ENCODE results near the gene PCNP.
"Not testable (repeated sequence)": the region's sequence is repeated elsewhere in the genome, so short reads cannot be mapped to it uniquely, and the experiment has no call there.

The PCNP gene

DNA sequence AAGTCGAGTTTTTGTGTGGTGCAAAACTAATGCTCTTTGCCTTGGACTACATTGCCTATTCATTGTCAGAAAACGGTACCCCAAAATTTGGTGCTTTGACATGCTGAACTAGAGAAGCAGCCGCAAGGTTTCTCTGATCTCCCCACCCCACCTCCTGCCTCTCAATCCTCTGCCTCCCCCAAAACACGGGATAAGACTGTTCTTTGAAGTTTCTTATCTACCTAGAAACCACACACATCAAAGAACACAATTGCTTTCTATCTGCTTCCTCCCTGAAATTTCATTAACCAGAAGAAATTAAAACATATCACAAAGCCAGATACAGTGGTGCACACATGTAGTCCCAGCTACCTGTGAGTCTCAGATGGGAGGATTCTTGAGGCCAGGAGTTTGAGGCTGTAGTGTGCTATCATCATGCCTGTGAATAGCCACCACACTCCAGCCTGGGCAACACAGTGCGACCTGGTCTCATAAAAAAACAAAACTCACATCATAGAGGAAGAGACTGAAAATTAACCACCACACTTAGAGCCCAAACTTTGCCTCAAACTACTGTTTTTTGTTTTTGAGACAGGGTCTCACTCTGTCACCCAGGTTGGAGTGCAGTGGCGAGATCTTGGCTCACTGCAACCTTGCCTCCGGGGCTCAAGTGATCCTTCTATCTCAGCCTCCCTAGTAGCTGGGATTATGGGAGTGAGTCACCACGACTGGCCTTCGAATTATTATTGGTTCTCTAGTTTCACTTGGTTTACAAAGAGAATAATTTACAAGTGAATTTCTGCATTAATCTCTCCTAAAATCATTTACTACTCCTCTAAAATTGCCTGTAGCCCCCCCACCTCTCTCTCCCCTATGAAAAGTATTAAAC lies 2.7 kb upstream of the PCNP start:
- TF ChIP-seq, protein P1, sequence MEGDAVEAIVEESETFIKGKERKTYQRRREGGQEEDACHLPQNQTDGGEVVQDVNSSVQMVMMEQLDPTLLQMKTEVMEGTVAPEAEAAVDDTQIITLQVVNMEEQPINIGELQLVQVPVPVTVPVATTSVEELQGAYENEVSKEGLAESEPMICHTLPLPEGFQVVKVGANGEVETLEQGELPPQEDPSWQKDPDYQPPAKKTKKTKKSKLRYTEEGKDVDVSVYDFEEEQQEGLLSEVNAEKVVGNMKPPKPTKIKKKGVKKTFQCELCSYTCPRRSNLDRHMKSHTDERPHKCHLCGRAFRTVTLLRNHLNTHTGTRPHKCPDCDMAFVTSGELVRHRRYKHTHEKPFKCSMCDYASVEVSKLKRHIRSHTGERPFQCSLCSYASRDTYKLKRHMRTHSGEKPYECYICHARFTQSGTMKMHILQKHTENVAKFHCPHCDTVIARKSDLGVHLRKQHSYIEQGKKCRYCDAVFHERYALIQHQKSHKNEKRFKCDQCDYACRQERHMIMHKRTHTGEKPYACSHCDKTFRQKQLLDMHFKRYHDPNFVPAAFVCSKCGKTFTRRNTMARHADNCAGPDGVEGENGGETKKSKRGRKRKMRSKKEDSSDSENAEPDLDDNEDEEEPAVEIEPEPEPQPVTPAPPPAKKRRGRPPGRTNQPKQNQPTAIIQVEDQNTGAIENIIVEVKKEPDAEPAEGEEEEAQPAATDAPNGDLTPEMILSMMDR (IDR thresholded peaks at IDR 0.05; ENCODE audit: low read depth, low read length), result no peak
- DNase-seq (ENCODE audit: extremely low read depth, low read depth), result no peak

DNA sequence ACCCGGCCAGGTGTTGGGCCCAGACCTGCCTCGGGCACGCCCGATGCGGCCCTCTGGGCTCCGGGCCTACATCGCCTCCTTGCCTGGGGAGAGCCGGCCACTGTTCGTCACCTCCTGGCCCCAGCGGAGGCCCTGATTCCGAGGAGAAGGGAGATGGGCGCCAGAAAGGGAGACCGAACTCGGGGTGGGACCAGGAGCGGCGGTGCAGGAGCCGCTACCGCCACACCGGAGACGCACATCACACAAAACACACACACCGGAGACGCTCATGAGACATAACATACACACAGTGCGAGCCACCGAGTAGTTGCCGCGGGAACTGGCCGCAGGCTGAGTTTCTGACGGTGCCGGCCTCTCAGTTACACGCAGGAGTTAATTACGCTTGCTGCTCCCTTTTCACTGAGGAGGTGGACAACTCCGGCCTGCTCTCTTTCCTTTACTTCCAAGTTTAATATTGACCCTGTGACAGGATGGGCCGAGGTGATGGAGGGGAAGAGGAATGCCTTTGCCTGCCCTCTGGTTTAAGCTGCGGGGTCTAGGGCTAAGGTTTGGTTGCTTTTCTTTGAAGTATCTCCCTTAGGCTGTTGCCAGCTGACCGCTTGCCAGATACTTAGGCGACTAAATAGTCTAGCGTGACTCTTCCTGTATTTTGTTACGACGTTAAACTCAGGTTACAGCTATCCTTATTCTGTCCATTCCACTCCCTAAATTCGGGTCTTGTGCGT lies 570 bp downstream of the PCNP start:
- no peak for DNase-seq (ENCODE audit: extremely low read depth, low read depth)

DNA sequence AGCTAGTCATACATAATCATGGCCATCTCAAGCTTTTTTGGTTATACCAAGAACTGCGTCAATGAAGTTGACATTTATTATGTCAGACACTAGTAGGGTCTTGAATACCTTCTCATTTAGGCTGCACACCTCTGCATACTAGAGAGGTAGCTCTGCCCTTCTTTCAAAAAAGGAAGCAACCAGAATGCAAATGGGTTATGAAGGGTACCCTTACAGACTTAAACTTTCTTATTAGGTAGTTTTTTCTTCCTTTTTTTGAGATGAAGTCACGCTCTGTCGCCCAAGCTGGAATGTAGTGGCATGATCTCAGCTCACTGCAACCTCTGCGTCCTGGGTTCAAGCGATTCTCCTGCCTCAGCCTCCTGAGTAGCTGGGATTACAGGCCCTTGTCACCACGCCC lies 3.3 kb downstream of the PCNP start:
- TF ChIP-seq, protein P1 (IDR thresholded peaks at IDR 0.05; ENCODE audit: low read depth, low read length), result no peak
- no peak for DNase-seq (ENCODE audit: extremely low read depth, low read depth)

More for the DNA sequence above, 570 bp downstream of the PCNP start:
- TF ChIP-seq, protein P1 (IDR thresholded peaks at IDR 0.05; ENCODE audit: low read depth, low read length), result no peak

DNA sequence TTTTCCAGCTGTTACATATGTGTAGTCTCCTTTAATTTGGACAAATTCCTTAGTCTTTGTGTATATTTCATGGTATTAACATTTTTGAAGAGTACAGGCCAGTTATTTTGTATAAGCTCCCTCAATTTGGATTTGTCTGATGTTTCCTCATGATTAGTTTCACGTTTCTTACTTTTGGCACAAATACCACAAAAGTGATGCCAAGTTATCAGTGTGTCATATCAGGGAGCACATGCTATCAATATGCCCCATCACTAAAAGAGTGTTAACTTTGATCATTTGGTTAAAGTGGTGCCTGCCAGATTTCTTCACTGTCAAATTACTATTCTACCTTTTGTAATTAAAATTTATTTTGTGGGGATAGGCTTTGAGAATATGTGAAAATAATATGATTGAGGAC lies 14.6 kb downstream of the PCNP start:
- TF ChIP-seq, protein P1 (IDR thresholded peaks at IDR 0.05; ENCODE audit: low read depth, low read length), result no peak
- no peak for DNase-seq (ENCODE audit: extremely low read depth, low read depth)

DNA sequence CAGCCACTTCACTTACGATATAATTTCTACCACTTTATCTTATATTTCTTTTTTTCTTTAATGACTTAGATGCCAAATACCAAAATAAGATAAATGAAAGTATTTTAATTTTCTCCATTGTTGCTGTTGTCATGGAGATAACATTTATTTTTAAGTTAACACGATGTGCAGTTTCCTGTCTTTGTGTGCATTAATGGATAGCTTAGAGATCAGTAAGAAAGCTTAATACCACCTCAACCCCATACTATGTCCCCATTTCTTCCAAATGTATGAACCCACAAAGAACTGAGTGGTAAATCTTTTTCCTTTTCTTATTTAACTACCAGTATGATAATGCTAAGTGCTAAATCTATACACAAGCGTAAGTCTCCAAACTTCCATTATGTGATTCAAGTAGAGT lies 17.1 kb downstream of the PCNP start:
- no peak for DNase-seq (ENCODE audit: extremely low read depth, low read depth)
- TF ChIP-seq, protein P1 (IDR thresholded peaks at IDR 0.05; ENCODE audit: low read depth, low read length), result no peak

DNA sequence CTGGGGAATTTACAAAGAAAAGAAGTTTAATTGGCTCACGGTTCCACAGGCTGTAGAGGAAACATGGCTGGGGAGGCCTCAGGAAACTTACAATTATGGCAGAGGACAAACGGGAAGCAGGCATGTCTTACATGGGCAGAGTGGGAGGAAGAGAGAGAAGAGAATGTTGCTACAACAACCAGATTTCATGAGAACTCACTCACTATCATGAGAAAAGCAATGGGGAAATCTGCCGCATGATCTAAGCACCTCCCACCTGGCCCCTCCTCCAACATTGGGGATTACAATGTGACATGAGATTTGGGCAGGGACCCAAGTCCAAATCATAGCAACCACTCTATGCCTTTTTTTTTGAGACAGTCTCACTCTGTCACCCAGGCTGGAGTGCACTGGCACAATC lies 28.8 kb downstream of the PCNP start:
- TF ChIP-seq, protein P1 (IDR thresholded peaks at IDR 0.05; ENCODE audit: low read depth, low read length), result no peak

DNA sequence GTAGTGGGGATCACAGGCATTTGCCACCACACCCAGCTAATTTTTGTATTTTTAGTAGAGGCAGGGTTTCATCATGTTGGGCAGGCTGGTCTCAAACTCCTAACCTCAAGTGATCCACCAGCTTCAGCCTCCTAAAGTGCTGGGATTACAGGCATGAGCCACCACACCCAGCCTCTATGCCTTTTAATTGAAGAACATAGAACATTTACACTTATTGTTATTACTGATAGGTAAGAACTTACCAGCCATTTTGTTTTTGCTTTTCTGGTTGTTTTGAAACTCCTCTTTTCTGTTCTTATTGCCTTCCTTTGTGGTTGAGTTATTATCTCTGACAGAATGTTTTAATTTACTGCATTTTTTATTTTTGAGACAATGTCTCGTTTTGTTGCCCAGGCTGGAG lies 29.2 kb downstream of the PCNP start:
- no peak for DNase-seq (ENCODE audit: extremely low read depth, low read depth)
- TF ChIP-seq, protein P1 (IDR thresholded peaks at IDR 0.05; ENCODE audit: low read depth, low read length), result no peak

More for the DNA sequence above, 28.8 kb downstream of the PCNP start:
- no peak for DNase-seq (ENCODE audit: extremely low read depth, low read depth)

DNA sequence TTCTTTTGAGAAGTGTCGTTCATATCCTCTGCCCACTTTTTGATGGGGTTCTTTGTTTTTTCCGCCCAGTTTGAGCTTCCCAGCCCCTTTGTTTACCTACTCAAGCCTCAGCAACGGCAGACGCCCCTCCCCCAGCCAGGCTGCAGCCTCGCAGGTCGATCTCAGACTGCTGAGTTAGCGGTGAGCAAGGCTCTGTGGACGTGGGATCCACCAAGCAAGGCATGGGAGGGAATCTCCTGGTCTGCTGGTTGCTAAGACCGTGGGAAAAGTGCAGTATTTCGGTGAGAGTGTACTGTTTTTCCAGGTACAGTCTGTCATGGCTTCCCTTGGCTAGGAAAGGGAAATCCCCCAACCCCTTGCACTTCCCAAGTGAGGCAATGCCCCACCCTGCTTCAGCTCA lies 31.4 kb downstream of the PCNP start:
- DNase-seq (ENCODE audit: extremely low read depth, low read depth), result not testable (repeated sequence)

Data from AG09319 (cell line).